AG09319 (cell line): ENCODE data around the gene ZNF688.

Source experiments
- DNase-seq: peaks from one replicate; pipeline ENCODE4 v3.0.0-alpha.2; 2010; ENCODE audit warnings: low read depth; ENCODE audit errors: extremely low read depth
- TF ChIP-seq, protein P1 (sequence below): IDR thresholded peaks from 2 replicates; pipeline ENCODE4 v1.5.1; 2011; ENCODE audit warnings: low read depth, mild to moderate bottlenecking, inconsistent platforms, low read length, moderate library complexity

ZNF688 gene

DNA sequence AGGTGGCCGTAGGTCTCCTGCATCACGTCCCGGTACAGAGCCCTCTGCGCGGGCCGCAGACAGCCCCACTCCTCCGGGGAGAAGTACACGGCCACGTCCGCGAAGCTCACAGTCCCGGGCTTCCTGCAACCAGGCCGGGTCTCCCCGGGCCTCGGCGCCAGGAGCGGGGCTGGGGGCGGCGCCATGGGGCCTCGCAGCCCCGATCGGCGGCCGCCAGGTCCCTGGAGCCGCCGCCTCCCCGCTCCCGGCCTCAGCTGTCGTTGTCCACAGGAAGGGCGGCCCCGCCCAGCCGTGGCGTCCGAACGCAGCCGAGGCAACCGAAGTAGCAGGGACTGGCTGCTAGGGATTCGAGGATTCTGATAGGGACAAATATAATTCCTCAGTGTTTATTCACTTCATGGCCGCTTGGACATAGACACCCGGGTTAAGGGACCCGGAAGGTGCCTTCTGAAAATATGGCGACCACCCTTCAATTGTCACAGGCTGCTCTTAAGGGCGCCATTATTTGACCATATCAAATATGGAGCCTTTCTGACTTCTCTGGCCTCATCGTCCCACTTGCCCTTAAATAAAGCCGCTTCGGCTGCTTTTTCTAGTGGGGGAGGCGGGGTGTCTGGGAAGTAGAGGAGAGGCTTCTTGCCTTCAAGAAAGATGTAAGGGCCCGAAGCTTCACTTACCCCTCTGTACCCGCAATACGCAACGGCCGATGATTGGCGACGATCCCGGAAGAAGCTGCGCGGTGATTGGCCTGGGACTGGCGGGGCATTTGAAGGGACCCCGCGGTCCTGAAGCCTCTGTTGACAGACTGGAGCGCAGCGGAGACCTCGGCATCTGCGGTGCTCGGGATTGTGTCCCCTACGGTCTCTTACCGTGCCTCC is at the start of gene ZNF688:
ZNF688 (minus strand) TSS at position 270 of the 878 bp plus-strand sequence; CDS start at position 185, 85 bp downstream.
- peak; percentile 95 for DNase-seq
- TF ChIP-seq, protein P1, sequence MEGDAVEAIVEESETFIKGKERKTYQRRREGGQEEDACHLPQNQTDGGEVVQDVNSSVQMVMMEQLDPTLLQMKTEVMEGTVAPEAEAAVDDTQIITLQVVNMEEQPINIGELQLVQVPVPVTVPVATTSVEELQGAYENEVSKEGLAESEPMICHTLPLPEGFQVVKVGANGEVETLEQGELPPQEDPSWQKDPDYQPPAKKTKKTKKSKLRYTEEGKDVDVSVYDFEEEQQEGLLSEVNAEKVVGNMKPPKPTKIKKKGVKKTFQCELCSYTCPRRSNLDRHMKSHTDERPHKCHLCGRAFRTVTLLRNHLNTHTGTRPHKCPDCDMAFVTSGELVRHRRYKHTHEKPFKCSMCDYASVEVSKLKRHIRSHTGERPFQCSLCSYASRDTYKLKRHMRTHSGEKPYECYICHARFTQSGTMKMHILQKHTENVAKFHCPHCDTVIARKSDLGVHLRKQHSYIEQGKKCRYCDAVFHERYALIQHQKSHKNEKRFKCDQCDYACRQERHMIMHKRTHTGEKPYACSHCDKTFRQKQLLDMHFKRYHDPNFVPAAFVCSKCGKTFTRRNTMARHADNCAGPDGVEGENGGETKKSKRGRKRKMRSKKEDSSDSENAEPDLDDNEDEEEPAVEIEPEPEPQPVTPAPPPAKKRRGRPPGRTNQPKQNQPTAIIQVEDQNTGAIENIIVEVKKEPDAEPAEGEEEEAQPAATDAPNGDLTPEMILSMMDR = no peak

DNA sequence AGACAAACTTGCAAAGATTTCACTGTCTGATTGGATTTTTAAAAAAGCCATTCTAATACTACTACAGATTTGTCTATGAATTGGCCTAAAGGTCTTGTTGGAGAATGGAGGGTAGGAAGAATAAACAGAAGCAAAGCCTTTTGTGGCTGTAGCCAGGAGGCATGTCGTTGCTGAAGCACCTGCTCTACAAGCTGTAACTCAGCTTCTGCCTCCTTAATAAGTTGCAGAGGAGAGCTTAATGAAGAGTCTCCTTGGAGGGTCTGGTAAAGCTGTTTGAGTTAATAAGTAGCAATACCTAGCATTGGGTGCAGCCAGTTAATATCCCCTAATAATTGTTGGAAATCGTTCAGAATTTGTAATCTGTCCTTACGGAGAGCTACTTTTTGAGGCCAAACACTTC is 48.7 kb upstream of the ZNF688 start:
- DNase-seq = no peak

DNA sequence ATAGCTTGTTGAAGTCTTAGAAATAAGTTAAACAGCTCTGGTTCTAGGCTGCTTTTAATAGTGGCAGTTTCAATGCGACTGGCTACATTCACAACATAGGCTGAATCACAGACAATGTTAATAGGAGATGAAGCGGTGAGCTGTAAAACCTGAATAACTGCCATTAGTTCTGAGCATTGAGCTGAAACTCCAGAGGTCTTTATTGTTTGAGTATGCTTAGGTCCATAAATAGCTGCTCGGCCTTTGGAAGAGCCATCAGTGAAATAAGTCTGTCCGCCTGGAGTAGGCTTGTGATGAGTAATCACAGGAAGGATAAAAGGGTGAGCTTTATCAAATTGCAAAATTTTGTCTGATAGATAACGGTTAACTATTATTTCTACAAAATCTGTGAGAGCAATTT is 48.1 kb upstream of the ZNF688 start:
- TF ChIP-seq, protein P1 = no peak
- DNase-seq = no peak

More for the DNA sequence above, 48.7 kb upstream of the ZNF688 start:
- TF ChIP-seq, protein P1 = no peak

DNA sequence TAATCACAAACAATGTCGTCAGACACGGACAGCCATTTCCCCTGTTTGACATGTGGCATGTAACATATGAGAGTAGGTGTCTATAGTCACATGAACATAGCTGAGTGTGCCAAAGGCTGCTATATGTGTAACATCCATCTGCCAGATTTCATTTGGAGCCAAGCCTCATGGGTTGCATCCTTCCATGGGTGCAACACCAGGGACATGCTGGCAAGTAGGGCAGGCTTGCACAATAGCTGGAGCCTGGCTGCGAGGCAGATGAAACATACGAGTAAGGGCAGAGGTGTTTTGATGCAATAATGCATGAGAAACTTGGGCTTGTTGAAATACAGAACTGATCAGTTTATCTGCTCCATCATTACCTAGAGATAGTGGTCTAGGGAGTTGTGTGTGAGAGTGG is 47.7 kb upstream of the ZNF688 start:
- TF ChIP-seq, protein P1 = no peak
- DNase-seq = no peak

DNA sequence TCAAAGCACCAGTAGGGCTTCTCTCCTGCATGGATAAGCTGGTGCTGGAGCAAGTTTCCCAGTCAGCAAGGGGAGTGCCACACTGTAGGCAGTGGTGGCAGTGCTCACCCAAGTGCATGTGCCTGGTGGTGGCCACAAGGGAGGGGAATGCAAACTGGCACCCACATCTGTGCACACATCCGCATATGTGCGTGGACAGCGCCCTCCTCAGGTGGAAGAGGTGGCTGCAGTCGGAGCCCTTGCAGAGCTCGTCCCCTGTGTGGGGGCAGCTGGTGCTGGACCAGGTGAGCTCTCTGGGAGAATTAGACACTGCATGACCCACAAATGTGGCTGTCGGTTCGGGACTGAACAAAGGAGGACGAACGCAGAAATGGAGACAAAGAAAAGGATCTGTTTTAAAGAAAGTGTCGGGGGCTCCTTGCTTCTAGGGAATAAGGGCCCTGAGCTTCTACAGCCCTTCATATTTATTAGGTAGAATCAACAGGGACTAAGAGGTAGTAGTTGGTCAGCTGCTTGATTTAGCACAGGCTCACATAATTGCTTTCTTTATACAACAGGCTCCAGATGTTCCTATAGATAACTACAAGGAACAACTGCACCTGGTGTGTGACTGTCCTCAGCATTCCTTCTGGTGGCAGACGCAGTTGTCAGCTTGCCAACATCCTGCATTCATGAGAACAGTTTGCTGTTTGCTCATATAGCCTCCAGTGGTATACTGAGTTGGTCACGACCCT is 44.0 kb upstream of the ZNF688 start:
- DNase-seq = no peak
- TF ChIP-seq, protein P1 = peak; percentile 42

DNA sequence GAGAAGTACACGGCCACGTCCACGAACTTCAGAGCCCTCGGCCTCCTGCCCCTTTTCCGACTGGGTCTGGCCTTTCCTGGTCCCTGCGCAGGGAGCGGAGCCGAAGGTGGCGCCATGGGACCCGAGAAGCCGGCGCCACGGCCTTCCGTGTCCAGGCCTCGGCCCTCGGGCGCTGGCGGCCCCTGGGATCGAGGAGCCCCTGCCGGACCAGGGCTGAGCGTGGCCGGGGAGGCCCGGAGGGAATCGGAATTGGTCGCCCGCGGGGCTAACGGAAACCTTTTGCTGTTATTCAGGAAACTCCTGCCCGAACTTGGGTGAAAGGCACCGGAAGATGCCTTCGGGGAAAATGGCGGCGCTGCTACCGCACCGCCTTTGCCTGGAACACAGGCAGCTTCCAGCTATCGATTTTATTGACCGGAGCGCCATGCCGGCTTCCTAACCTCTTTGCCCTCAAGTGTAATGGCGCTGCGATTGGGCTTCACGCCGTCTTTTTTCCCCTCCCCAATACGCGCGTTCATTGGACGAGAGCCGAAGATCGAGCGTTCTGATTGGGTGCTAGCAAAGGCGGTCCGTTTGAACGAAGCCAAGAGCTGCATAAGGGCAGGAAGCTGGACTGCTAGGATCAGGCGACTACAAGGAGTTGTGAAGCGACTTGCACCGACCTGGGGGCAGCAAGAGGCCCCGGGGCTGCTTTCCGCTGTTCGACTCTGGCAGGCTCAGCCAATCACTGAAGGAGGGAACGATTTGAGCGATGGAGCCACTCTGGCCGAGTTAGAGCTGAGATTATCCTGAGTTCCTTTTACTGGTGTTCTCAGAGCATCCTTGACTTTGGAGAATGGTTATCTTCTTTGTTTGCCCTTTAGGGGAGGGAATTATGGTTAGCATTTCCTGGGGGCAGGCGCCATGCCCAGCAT is 38.7 kb upstream of the ZNF688 start, which contains the start of gene ZNF689:
ZNF689 (minus strand) TSS at position 464 of the 914 bp plus-strand sequence; CDS start at position 116, 348 bp downstream.
- TF ChIP-seq, protein P1 = no peak; the same call in none of the 2 replicates
- DNase-seq = peak; percentile 93
